Small intestine (tissue), 7 donors: ENCODE data around the gene OPCML. TPM values are rescaled to one million over a fixed set of nuclear protein-coding genes. Genes with fewer than 3 reads are reported as not detected.

Experiments used
- DNase-seq, 2 donors: peaks; one replicate each; pipeline versions ENCODE4 v3.0.0 to v3.0.0-alpha.2; 2013
- FAIRE-seq: peaks from 2 replicates; lab custom pipeline; 2012; peaks lifted over from hg19 to GRCh38; lab: Jason Lieb, UNC
- H3K27ac ChIP-seq, 3 donors: one replicate each; pipeline ENCODE4 v1.5.1; 2013; ENCODE audit warnings: low read length in 2 of 3, mild to moderate bottlenecking in 2 of 3, control low read depth in 1 of 3, inconsistent platforms in 1 of 3, low read depth in 1 of 3, moderate library complexity in 1 of 3
- H3K27me3 ChIP-seq, 3 donors: one replicate each; pipeline ENCODE4 v1.6.1; 2013; ENCODE audit warnings: low read length in 3 of 3, inconsistent platforms in 1 of 3; ENCODE audit not compliant: control insufficient read depth in 3 of 3, insufficient read depth in 3 of 3
- H3K36me3 ChIP-seq, 3 donors: one replicate each; pipeline ENCODE4 v1.6.1; 2013; ENCODE audit warnings: low read length in 3 of 3, inconsistent platforms in 1 of 3, low read depth in 1 of 3, mild to moderate bottlenecking in 1 of 3, moderate library complexity in 1 of 3; ENCODE audit not compliant: control insufficient read depth in 3 of 3, insufficient read depth in 2 of 3
- H3K4me1 ChIP-seq, 3 donors: one replicate each; pipeline ENCODE4 v1.6.1; 2013; ENCODE audit warnings: low read length in 2 of 3, inconsistent platforms in 1 of 3, low read depth in 1 of 3, mild to moderate bottlenecking in 1 of 3, moderate library complexity in 1 of 3; ENCODE audit not compliant: control insufficient read depth in 3 of 3, insufficient read depth in 2 of 3
- H3K4me3 ChIP-seq, 3 donors: one replicate each; pipeline ENCODE4 v1.5.1; 2013; ENCODE audit warnings: low read length in 3 of 3, control low read depth in 1 of 3, inconsistent platforms in 1 of 3, low read depth in 1 of 3, mild to moderate bottlenecking in 1 of 3, moderate library complexity in 1 of 3
- H3K9me3 ChIP-seq, 2 donors: one replicate each; pipeline ENCODE4 v1.6.1; 2013; ENCODE audit warnings: low read depth in 1 of 2, low read length in 1 of 2; ENCODE audit not compliant: control insufficient read depth in 2 of 2, insufficient read depth in 1 of 2
- WGBS, 3 donors: extraction: QIAGEN DNeasy Blood & Tissue Kit; methylation state at CpG; one replicate each; pipeline ENCODE4 v1.1.7; 2013; 5-methylcytosine and 5-hydroxymethylcytosine counted together
- polyA plus RNA-seq, 4 donors: library from polyadenylated mRNA; stranded (reverse) in 3 of 4; unstranded in 1 of 4; fragments of 200-250 nt in 3 of 4; fragments of 120-200 nt in 1 of 4; gene quantifications; one replicate each; pipeline versions ENCODE4 v1.2.1 to v1.2.3, GENCODE V29; 2013
- donor health status: healthy with polysubstance abuse.
- donor health status: control.
- donor health status: control.
- donor health status: Bipolar disorder and iron deficiency.
- donor health status: healthy.

OPCML gene
- polyA plus RNA-seq, 4 donors, result 0.16 to 2.0 TPM; not detected in 2

DNA sequence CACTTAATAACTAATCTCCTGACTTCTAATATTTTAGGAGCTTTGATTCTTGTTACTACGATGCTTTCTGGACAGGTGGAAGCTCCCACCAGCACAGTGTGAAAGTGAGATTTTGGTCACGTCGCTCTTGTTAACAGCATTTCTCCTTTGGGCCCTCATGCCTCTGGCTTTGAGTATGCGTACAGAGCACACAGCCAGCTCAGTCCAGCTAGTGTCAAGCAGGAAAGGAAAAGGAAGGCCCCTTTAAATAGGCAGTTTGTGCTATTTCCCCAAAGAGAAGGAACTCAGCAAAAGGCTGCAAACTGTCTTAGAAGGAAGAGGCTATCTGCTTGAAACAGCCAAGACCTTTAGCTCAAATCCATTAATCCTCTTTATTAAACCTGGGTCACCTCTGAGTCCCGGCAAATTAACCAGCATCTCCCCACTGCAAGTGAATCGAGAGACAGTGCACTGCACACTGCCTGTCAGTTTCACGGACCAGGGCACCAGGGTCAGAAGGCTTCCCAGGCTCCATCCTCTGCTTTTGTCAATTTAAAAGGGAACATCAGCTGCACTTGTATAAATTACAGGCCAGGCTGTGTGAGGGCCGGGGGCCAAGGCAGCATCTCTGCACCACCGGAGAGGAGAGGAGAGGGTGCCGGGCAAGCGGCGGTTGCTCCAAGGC is 34.7 kb downstream of the OPCML start:
- FAIRE-seq (no peak), DNase-seq (no peak)
- H3K27me3 ChIP-seq, result no peaks in the 10 kb centered on the region
- H3K27ac ChIP-seq, result no peak overlapping the region
- no peaks in the 10 kb centered on the region for H3K36me3 ChIP-seq
- no peaks in the 10 kb centered on the region for H3K4me1 ChIP-seq
- no peak overlapping the region for H3K4me3 ChIP-seq
- H3K9me3 ChIP-seq, result no peaks in the 10 kb centered on the region
- 78 to 90% (median 84%) methylated on average over 12 of the region's 12 CpGs for WGBS, 3 donors

- 76 to 86% (median 85%) methylated on average over 5 of the region's 5 CpGs for WGBS, 3 donors
- no peak for FAIRE-seq
Observed at GRCh38 chr11:133492895-133493294, 39.4 kb downstream of the OPCML start.

DNA sequence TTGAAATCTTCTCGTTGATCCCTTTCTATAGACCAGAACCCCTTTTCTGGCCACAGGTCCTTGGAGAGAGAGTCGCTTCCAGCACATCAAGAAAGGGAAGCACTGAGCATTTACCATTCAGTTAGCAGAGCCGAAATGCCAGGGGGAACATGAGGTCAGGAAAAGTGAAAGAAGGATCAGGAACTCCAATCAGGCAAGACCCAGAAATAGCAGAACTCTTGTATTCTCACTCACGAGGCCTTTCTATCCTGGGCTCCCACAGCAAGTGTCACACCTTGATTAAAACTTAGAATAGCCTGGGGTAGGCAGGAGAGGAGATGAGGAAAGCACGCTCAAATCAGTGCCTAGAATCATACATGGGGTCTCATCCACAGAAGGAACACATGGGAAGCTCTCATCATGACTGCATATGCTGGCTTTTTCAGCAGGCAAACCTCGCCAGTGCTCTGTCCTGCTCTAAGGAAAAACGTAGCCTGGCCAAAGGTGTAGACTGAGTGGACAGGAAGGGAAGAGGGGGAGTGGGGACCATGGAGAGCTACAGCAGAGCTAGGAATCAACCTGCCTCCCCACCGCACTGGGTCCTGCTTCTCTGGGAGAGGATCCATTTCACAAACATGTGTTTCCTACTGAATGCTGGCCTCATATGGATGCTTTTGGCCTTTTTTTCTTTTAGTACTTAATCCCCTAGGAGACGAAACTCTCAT is 40.5 kb downstream of the OPCML start:
- Histone ChIP-seq H3K27me3 (no peaks in the 10 kb centered on the region), H3K4me3 (no peak overlapping the region), H3K27ac (no peak overlapping the region), H3K9me3 (no peaks in the 10 kb centered on the region), H3K36me3 (no peaks in the 10 kb centered on the region), H3K4me1 (no peaks in the 10 kb centered on the region)
- WGBS, 3 donors, result 60 to 71% (median 63%) methylated on average over 9 of the region's 9 CpGs
- no peak for FAIRE-seq
- DNase-seq, result no peak

More at GRCh38 chr11:133492895-133493294, 39.4 kb downstream of the OPCML start:
- H3K4me1 ChIP-seq, result no peaks in the 10 kb centered on the region
- no peak for DNase-seq
- no peak overlapping the region for H3K4me3 ChIP-seq
- no peaks in the 10 kb centered on the region for H3K36me3 ChIP-seq
- no peaks in the 10 kb centered on the region for H3K27me3 ChIP-seq
- no peaks in the 10 kb centered on the region for H3K9me3 ChIP-seq
- no peak overlapping the region for H3K27ac ChIP-seq

- Histone ChIP-seq H3K27me3 (peaks cover 0 to 2% (median 0%) of the 10 kb centered on the region in 3 donors), H3K9me3 (no peaks in the 10 kb centered on the region), H3K4me3 (no peak overlapping the region), H3K36me3 (no peaks in the 10 kb centered on the region), H3K27ac (no peak overlapping the region), H3K4me1 (no peaks in the 10 kb centered on the region)
- DNase-seq (no peak), FAIRE-seq (no peak)
- 83 to 97% (median 90%) methylated on average over 1 of the region's 1 CpG for WGBS, 3 donors
Observed at GRCh38 chr11:133480722-133481121, 51.6 kb downstream of the OPCML start.

GRCh38 chr11:133479209-133479608 is 53.1 kb downstream of the OPCML start:
- H3K9me3 ChIP-seq, result no peaks in the 10 kb centered on the region
- H3K4me1 ChIP-seq, result no peaks in the 10 kb centered on the region
- 80 to 90% (median 86%) methylated on average over 2 of the region's 2 CpGs for WGBS, 3 donors
- no peak overlapping the region for H3K4me3 ChIP-seq
- no peak for DNase-seq
- no peak for FAIRE-seq
- no peak overlapping the region for H3K27ac ChIP-seq
- peaks cover 0 to 2% (median 0%) of the 10 kb centered on the region in 3 donors for H3K27me3 ChIP-seq
- no peaks in the 10 kb centered on the region for H3K36me3 ChIP-seq

- DNase-seq (no peak), FAIRE-seq (no peak)
- peaks cover 0 to 2% (median 0%) of the 10 kb centered on the region in 3 donors for H3K27me3 ChIP-seq
- no peak overlapping the region for H3K27ac ChIP-seq
- no peaks in the 10 kb centered on the region for H3K36me3 ChIP-seq
- 80 to 82% (median 80%) methylated on average over 4 of the region's 4 CpGs for WGBS, 3 donors
- H3K9me3 ChIP-seq, result no peaks in the 10 kb centered on the region
- no peak overlapping the region for H3K4me3 ChIP-seq
- H3K4me1 ChIP-seq, result no peaks in the 10 kb centered on the region
Observed at GRCh38 chr11:133477251-133477625, 55.1 kb downstream of the OPCML start.

GRCh38 chr11:133476570-133477250 is 55.6 kb downstream of the OPCML start:
- Histone ChIP-seq H3K4me3 (no peak overlapping the region), H3K9me3 (no peaks in the 10 kb centered on the region), H3K36me3 (no peaks in the 10 kb centered on the region), H3K4me1 (no peaks in the 10 kb centered on the region), H3K27me3 (peaks cover 0 to 2% (median 0%) of the 10 kb centered on the region in 3 donors), H3K27ac (no peak overlapping the region)
- no peak for FAIRE-seq
- DNase-seq, result no peak
- 52 to 65% (median 64%) methylated on average over 11 of the region's 11 CpGs for WGBS, 3 donors

DNA sequence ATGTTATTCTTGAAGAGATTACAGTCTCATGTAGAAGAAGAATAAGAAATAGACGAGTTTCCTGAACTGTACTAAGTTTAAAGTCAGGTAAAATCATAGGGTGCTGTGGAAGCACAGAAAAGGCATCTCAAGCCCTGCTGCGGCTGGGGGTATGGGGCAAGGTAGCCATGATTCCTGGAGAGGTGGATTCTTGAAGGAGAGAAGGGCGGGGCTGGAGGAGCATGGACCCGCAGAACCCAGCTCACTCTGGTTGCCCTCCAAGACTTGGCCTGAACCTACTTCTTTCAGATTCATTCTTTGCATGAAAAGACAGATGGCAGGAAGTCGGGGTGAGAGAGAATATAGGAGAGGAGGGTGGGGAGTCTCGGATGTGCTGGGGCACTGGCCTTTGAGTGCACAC is 57.8 kb downstream of the OPCML start:
- DNase-seq, result no peak
- Histone ChIP-seq H3K27ac (no peak overlapping the region), H3K27me3 (peaks cover 0 to 2% (median 0%) of the 10 kb centered on the region in 3 donors), H3K9me3 (no peaks in the 10 kb centered on the region), H3K4me1 (no peaks in the 10 kb centered on the region), H3K36me3 (no peaks in the 10 kb centered on the region), H3K4me3 (no peak overlapping the region)
- WGBS, 3 donors, result 72 to 80% (median 73%) methylated on average over 6 of the region's 6 CpGs
- FAIRE-seq, result no peak
